Renal cortex interstitium (tissue), 11 donors: ENCODE measurements around the gene TRPM3. TPM values are rescaled to one million over a fixed set of nuclear protein-coding genes. Genes with fewer than 3 reads are reported as not detected.

ENCODE experiments used
- DNase-seq, 11 donors: peaks; one replicate each; pipeline ENCODE4 v3.0.0-alpha.2; 2013; ENCODE audit warnings: low read depth in 9 of 11, low spot score in 4 of 11; ENCODE audit errors: extremely low read depth in 1 of 11
- polyA plus RNA-seq, 3 donors: library from polyadenylated mRNA; unstranded; fragments of 120-200 nt; gene quantifications; one replicate each; pipeline ENCODE4 v1.2.1, GENCODE V29; 2013; ENCODE audit not compliant: insufficient read length in 3 of 3

TRPM3 gene
- polyA plus RNA-seq, 3 donors, result 12.4 to 14.9 (median 13.2) TPM

DNA sequence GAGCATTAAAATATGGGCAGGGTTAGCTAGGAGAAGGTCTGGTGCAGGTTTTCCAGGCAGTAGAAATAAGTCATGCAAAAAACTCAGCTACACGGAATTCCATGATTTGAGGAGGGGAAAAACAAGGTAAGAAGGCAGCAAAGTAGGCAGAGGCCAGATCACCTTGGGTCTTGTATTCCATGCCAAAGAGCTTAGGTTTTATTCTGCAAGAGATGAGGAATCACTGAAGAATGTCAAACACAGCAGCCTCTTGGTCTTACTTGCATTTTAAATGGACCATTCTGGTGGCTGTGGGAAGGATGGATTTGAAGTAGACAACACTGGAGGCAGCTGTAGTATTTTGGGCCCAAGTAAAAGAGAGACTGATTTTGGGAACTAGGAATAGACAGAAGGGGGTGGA, 8.6 kb downstream of the TRPM3 start:
- DNase-seq, result no peak

DNA sequence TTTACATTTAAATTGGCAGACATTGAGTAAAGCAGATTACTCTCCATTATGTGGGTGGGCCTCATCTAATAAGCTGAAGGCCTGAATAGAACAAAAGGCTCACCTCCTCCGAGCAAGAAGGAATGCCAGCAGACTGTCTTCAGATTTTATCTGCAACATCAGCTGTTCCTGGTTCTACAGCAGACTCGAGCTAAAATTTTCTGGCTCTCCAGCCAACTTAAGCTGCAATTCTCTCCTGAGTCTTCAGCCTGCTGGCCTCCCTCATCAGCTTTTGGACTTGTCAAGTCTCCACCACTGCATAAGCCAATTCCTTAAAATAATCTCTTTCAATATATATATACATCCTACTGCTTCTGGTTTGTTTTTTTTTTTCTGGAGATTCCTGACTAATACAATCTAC, 12.5 kb downstream of the TRPM3 start:
- no peak for DNase-seq

DNA sequence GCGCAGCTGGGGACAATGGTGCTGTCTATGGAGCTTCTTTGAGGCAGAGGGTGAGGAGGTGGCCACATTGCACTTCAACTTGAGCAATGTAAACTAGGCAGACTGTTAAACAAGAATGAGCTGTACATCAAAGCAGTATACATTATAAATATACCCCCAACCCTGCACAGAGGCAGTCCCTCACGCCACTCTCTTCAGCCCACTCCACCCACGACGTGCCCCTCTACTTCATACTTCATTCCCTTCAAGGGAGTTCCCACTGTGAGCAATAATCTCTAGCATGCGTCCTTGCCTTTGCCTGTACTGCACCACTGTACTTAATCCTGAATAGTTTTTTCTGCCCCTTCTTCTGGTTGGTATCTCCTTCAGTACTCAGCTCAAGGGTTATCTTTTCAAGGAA, 14.4 kb downstream of the TRPM3 start:
- DNase-seq, result no peak

DNA sequence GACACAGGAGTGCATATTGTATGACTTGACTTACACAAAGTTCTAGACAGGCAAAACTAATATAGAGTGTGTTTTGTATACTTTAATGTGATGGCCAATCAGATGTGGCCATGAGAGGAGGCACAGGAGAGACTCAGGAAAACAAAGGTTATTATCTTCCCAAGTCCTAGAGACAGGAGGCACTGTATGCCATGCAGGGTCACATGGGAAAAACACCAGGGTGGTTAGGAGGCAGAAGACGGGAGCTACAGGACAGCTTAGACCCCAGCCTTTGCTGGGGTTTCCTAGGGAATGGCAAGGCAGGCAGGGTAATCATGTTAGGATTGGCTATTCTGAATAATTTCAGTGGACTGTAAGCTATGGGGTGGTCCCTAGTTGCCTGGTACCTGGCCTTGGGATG, 16.2 kb downstream of the TRPM3 start:
- no peak for DNase-seq

DNA sequence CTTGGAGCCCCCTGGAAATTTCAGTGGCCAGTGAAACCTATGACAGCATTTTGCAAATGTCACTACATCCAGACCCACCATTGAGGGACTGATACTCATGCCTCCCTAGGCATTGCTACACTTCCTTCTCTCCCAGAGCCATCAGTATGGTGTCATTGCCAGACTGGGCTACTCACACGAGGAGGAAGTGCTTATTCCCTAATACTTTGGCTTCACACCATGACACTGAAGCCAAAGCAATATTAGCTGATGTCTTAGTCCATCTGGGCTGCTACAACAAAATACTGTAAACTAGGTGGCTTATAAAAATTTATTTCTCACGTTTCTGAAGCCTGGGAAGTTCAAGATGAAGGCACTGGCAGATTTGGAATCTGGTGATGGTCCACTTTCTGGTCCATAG, 22.6 kb downstream of the TRPM3 start:
- DNase-seq, result no peak

DNA sequence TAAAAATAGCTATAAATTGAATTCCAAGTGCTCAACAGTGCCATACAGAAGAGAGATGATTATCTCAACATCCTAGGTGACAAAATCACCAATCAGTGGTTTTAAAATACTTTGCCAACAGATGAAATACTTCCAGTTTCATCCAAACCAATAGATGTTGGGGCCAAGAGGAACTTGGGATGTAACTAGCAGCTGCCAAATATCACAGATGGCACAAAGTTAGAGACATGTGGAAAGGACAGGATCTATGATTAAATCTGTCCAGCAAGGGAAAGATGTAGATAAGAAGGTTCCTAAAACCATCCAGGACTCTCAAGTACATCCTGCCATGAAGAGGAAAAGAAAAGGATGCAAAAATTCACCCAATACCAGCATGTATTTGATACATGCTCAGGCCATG, 23.8 kb downstream of the TRPM3 start:
- DNase-seq, result no peak

DNA sequence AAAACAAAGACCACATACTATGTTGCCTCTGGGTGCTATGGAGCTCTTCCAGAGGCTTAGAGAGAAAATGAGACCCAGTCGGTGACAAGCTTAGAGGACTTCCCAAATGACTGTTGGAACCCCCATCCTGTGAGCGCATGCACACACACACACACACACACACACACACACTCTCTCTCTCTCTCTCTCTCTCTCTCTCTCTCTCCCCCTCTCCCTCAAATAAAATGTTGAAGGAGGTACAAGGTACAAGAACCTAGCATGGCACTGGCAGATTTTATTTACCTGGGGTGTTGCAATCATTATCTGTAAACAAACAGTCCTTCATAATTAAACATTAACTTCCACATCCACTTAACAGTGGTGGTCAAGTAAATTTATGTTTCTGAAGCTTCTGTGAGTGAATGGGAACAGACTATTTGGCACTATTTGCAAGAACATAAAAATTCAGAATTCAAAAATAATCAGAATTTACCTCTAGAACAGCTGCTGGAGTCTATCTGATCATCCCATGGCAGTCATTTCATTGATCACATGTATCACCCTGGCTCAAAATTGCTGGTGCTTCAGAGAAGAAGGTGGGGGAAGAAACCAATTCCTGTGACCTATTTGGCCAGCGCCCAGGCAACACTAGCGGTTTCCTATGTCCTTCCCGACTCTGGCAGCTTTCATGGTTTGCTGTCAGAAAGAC, 24.9 kb downstream of the TRPM3 start:
- no peak for DNase-seq

DNA sequence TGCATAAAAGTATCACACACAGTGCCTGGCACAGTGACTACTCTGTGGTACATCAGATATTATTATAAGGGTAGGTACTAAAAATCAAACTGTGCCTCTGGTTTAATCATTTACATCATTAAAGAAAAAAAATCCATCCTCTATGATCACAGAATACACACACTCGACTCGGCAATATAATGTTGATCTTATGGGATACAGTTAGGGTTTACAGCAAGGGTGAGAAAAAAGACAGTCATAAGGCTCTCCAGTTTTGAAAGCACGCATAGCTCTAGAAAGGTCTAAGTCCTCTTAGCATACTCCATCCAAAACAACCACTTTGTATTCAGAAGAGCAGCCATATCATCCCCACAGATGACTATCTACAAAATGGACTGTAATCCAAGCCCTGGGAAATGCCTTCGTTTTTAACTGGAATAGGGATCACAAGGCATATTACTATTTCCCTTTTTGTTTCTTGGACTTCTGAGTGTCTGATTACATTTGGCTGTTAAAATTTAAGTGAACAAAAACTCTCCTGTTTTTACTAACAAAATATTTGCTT, 26.6 kb downstream of the TRPM3 start:
- no peak for DNase-seq

DNA sequence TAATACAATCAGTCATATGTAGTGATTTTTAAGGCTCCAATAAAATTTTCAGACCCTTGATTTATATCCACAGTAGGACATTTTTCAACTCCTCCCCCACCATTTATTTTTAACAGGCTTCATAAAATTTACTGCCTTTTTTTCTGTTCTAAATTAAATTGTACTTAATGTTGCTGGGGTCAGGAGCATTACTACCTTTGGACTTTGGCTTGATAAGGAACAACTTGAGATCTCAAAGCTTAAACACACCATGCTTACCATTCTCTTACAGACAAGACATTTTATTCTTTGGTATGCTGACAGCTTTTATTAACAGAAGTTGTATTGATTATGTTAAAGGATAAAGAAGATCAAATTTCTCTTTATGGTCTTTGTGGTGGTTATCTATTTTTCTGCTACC, 30.5 kb downstream of the TRPM3 start:
- DNase-seq, result no peak

DNA sequence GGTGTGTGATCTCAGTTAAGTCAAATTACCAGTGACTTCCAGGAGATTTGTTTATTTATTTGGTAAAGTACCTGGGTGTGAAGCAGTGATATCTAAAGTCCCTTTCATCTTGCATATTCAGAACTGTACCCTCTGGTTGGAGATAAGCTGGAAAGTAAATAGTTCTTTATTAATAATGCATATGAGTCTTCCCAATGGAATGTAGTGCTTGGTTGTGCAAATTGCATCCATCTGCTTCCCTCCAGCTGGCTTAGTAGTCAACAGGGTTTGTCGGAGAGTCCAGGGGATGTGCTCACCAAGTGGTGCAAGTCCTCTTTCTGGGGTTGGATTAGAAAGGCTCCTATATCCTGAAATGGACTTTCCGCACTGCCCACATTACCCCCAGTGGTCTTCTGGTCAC, 42.0 kb downstream of the TRPM3 start:
- DNase-seq, result no peak

DNA sequence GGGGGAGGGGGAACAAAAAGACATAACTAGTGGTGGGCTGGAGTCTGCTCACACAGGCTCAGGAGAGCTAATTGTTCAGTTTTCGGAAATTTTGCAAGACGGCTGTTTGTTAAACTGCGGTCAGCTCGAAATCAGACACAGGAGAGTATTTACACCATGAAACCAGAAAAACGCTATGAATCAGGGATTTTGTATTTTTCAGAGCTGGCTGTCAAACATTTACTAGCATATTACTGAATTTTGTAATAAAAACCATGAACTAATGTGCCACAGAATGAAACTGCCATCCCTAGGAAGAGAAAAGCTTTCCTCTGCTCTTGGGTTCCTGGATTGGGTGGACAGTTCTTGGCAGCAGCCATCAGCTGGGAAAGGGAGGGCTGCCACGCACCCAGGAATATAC, 45.3 kb downstream of the TRPM3 start:
- DNase-seq, result no peak

DNA sequence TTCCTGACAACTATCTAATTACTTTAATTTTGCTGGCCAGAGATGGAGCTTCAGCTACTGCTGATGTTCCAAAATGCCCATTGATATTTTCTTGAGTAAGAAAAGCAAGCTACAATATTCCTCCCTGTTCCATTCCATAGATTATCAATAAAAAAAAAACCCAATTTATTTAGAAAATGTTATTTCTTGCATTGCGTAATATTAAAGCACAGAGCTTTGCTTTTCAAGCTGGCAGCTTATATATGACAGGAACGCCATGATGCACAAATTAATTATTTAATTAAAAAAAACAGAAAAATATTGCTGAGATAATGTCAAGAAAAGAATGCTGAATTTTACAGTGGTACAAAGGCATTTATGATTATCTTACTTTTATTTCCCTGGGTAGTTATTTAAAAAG, 47.9 kb downstream of the TRPM3 start:
- no peak for DNase-seq

DNA sequence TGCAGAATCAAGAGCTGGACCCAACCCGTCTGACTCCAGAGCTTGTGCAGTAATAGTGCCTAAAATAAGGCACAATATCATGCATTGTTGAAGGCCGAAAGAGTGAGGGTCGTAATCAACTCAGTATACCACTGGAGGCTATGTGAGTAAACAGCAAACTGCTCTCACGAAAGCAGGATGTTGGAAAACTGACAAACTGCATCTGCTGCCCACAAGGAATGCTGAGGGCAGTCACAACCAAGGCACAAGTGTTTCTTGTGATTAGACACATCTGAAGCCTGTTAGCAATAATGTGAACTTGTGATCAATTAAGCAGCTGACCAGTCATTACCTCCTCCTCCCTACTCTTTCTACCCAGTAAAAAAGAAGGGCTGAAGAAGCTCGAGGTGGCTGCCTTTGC, 48.8 kb downstream of the TRPM3 start:
- DNase-seq, result no peak

DNA sequence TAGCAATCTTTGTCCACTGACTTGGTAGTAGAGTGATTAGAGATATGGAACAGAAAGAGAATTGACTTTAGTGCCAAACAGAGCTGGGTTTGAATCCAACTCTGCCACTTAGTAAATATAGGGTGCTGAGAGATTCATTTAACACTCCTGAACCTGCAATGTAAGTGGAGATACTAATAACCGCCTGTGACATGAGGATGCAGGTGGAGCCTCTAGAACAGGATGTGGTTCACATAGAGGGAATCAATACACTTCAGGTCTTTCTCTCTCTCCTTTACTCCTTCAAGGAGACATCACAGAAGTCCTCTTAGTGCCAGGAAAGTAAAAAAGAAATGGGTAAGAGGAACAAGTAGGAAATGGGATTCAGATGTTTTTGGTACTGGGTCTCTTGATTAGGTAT, 49.8 kb downstream of the TRPM3 start:
- DNase-seq, result no peak

DNA sequence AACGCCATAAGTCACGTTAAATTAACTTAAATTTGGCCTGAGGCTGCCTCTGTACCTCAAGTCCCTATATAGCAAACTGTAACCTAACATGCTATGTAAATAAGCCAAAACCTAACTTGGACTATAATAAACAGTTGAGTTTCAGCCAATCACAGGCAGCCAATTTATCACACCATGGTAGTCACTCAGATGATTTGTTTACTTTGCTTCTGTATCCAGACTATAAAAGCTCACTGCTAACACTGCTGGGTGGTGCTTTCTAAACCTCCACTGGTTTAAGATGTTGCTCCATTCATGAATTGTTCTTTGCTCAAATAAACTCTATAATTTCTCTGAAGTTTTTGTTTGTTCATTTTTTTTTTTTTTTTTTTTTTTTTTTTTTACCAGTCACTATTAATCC, 62.8 kb downstream of the TRPM3 start:
- no peak for DNase-seq

DNA sequence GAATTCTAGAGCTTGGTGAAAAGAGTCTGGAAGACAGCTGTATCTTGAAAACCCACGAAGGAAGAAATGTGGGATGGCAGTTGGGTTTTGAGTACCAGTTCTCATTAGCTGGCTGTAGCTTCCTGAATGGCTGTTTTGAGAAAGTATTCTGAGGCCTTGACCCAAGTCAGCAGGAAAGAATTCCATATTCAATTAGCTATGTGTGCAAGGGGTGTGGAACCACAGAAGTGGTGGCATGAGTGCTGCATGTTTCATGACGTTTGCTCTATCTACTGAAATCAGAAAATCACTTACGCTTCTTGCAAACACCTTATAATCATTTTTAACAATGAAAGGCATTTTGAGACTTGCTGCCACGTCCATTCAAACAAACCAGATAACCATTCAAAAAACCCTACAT, 69.1 kb downstream of the TRPM3 start:
- no peak for DNase-seq

DNA sequence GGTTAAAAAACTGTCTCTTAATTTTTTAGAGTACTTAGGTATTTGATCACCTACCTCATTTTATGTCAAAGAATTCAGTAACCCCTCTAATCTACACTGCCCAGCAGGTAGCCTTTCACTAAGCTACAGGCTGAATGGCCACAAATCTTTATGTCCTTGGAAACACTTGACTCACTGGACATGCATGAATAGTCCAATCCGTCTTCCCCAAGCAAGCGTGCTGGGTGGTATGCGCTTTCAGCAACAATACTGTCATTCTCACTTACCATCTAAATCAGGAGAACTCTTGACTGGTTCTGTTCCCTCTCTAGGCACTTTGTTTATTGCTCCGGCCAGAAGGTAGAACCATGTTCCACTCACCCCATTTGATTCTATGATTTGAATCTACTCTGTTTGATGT, 73.1 kb downstream of the TRPM3 start:
- DNase-seq, result peak in 2 of 11 donors; percentile 7 to 23

DNA sequence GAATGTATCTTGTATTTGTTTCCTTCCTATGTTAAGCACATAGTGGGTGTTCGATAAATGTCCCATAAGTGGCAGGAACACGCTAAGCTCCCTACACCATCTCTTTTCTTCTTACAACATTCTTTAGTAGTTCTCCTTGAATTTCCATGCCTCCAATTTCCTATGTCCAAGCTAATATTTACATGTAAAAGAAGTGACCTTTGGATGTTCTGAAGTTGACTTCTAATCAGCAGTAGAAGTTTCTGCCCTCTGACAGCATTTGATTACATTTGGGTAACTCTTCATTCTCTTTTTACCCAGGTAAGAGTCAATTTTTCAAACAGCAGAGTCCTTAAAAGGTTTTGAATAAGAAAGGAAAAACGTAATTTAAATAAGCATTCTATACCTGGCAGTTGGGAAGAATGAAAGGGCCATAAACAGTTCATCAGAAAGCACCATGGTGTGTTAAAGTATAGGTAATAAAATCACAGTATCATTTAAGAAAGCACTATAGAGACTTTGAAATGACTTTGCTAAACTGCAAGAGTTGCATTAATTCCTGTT, 78.9 kb downstream of the TRPM3 start:
- DNase-seq, result no peak

DNA sequence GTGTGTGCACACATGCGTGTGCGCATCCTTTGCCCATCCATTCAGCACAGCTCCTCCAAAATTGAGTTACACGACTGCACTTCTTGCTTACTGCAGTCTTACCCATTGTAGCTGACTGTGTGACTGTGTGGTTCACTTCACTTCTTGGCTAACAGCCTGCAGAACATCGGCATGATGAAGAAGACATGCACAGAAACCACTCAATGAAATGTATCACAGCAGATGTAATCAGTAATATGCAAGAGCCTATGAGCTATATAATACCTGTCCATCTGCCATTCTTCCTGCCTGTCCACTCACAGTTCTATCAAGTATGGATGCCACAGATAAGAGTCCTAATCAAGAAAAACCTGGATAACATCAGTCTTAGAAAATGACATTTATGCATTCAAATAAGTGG, 83.9 kb downstream of the TRPM3 start:
- DNase-seq, result no peak

DNA sequence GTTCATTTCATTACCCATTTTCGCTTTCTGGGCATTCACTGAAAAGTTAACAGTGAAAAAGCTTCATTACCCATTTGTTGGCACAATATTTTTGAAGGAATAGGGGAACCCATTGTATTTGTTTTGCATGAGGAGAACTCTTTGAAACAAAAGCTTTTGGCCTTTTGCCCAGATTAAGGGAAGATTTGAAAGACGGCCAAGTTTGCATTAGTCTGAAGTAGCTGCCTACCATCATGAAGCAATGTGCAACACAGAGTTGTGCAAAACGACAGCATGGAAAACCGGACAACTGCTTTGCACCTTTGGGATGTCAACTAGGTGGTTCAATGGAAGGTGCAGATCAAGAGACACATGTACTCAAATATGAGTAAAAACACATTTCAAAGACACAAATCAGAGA, 84.9 kb downstream of the TRPM3 start:
- peak in 7 of 11 donors; percentile 7 to 23 (median 16) for DNase-seq

DNA sequence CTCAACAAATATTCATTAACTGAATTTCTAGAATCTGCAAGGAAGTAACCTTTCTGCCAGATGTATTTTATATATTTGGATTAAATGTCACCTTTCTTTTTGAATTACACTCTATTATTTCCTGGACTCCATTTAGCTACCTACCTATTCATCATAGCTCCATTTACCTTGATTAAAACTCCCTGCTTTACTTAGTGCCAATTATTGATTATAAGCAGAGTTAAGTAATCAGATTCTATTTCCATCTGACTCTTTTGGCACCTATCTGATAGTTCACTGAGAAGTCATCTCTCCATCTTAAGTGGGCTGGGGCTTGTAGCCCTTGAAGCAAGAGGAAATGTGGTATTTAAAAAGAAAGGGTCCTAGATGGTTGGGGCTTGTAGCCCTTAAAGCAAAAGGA, 88.6 kb downstream of the TRPM3 start:
- DNase-seq, result no peak
